ENCODE measurements around the gene KLHDC8A. TPM values are rescaled to one million over a fixed set of nuclear protein-coding genes. Genes with fewer than 3 reads are reported as not detected.

KLHDC8A gene
- total RNA-seq, 3 donors from 2014 or later = 0.17 to 1.8 (median 0.78) TPM

- intact Hi-C loops (cut with DNase I, micrococcal nuclease) = no loop called here
- no peaks in the 10 kb centered on the region for H3K9me3 ChIP-seq
- H3K36me3 ChIP-seq (ENCODE audit: low read depth) = no peaks in the 10 kb centered on the region
- no peak for TF ChIP-seq CTCF (IDR thresholded peaks at IDR 0.05)
- no peak overlapping the region for H3K4me3 ChIP-seq
- no peaks in the 10 kb centered on the region for H3K4me1 ChIP-seq (ENCODE audit: low read depth)
- no peak for DNase-seq
- ATAC-seq = no peak
Measured at GRCh38 chr1:205380882-205381281, 24.2 kb upstream of the KLHDC8A start.

- H3K4me3 ChIP-seq = no peak overlapping the region
- H3K9me3 ChIP-seq = no peaks in the 10 kb centered on the region
- intact Hi-C loops (cut with DNase I, micrococcal nuclease) = no loop called here
- DNase-seq (no peak), ATAC-seq (no peak)
- no peaks in the 10 kb centered on the region for H3K36me3 ChIP-seq (ENCODE audit: low read depth)
- H3K4me1 ChIP-seq (ENCODE audit: low read depth) = no peaks in the 10 kb centered on the region
- no peak for TF ChIP-seq CTCF (IDR thresholded peaks at IDR 0.05)
Measured at GRCh38 chr1:205379056-205379455, 22.3 kb upstream of the KLHDC8A start.

GRCh38 chr1:205377355-205377754 lies 20.6 kb upstream of the KLHDC8A start:
- no peak overlapping the region for H3K4me3 ChIP-seq
- intact Hi-C loops (cut with DNase I, micrococcal nuclease) = no loop called here
- no peak for ATAC-seq
- no peaks in the 10 kb centered on the region for H3K36me3 ChIP-seq (ENCODE audit: low read depth)
- no peak for TF ChIP-seq CTCF (IDR thresholded peaks at IDR 0.05)
- no peaks in the 10 kb centered on the region for H3K4me1 ChIP-seq (ENCODE audit: low read depth)
- H3K9me3 ChIP-seq = no peaks in the 10 kb centered on the region
- no peak for DNase-seq

GRCh38 chr1:205376739-205377138 lies 20.0 kb upstream of the KLHDC8A start:
- Histone ChIP-seq H3K36me3 (ENCODE audit: low read depth) (no peaks in the 10 kb centered on the region), H3K4me3 (no peak overlapping the region), H3K9me3 (no peaks in the 10 kb centered on the region), H3K4me1 (ENCODE audit: low read depth) (no peaks in the 10 kb centered on the region)
- TF ChIP-seq CTCF (IDR thresholded peaks at IDR 0.05) = no peak
- intact Hi-C loops (cut with DNase I, micrococcal nuclease) = no loop called here
- ATAC-seq (peak; percentile 64), DNase-seq (no peak)

- DNase-seq (peak in 1 of 3 donors; percentile 69), ATAC-seq (peak; percentile 89)
- intact Hi-C loops (cut with DNase I, micrococcal nuclease) = no loop called here
- Histone ChIP-seq H3K4me3 (no peak overlapping the region), H3K4me1 (ENCODE audit: low read depth) (no peaks in the 10 kb centered on the region), H3K36me3 (ENCODE audit: low read depth) (no peaks in the 10 kb centered on the region), H3K9me3 (no peaks in the 10 kb centered on the region)
- TF ChIP-seq CTCF (IDR thresholded peaks at IDR 0.05) = no peak
Measured at GRCh38 chr1:205375835-205376545, 19.3 kb upstream of the KLHDC8A start.
